GM12891 (cell line): ENCODE results near the gene TREX2.

Source experiments
- POLR2A ChIP-seq: IDR thresholded peaks from 2 replicates; pipeline ENCODE4 v1.6.1; 2011; ENCODE audit warnings: low read depth, low read length, control low read depth
- TAF1 ChIP-seq: IDR thresholded peaks from 2 replicates; pipeline ENCODE4 v1.6.1; 2011; ENCODE audit warnings: low read depth, low read length, control low read depth

DNA sequence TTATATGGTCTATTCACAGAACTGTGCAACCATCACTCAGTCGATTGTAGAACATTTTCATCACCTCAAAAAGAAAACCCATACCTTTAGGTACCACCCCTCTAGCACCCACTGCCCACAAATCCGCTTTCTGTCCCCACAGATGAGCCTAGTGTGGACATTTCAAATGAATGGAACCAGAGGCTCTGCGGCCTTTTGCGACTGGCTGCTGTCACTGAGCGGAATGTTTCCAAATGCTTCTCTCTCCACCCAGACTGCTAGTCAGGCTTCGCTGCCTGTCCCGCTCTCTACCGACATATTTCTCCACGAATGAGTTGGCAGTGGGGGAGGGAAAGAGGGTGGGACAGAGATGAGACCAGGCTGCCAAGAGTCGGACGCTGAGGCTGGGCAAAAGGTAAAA is 47.2 kb upstream of the TREX2 start:
- TF ChIP-seq POLR2A = no peak
- TF ChIP-seq TAF1 = no peak
